Pericardium fibroblast (primary cell): Measurements from ENCODE around the gene IL17A. TPM values are rescaled to one million over a fixed set of nuclear protein-coding genes. Genes with fewer than 3 reads are reported as not detected.

Experiments used
- total RNA-seq: library from RNA; depleted of rRNA; stranded (reverse); fragments of >200 nt; gene quantifications from 2 replicates; pipeline ENCODE4 v1.2.3, GENCODE V29; 2015

Gene IL17A
- total RNA-seq, result not detected in 2 replicates

GRCh38 chr6:52186075-52186474, at the start of gene IL17A:
TSS of gene IL17A (plus strand) at chr6:52186375. CDS start at chr6:52186432, 57 bp downstream.

Other genes starting within 250 kb of the IL17A start
- gene PKHD1, start 98.8 kb upstream of the IL17A start, total RNA-seq, result under 0.01 TPM in 1 of 2 replicates, not detected in the other
- not detected in 2 replicates for gene IL17F, start 58.1 kb downstream of the IL17A start, total RNA-seq
- gene MCM3, start 98.4 kb downstream of the IL17A start, total RNA-seq, result 20.3 and 23.0 TPM in 2 replicates
- gene PAQR8, start 175.8 kb downstream of the IL17A start, total RNA-seq, result 2.2 and 2.7 TPM in 2 replicates
- 9.5 and 22.5 TPM in 2 replicates for gene EFHC1, start 234.0 kb downstream of the IL17A start, total RNA-seq